Muscle layer of duodenum (tissue), 2 donors: ENCODE measurements around the gene PREB.
"Not testable (repeated sequence)": the region's sequence is repeated elsewhere in the genome, so short reads cannot be mapped to it uniquely, and the experiment has no call there.

Source experiments
- H3K27ac ChIP-seq: one replicate; pipeline ENCODE4 v1.7.0; 2013; ENCODE audit warnings: mild to moderate bottlenecking, low read length
- H3K27me3 ChIP-seq: one replicate; pipeline ENCODE4 v1.7.0; 2013; ENCODE audit warnings: low read depth, mild to moderate bottlenecking, control low read depth, low read length
- H3K36me3 ChIP-seq, 2 donors: one replicate each; pipeline ENCODE4 v1.7.0; 2013; ENCODE audit warnings: low read length in 2 of 2, control low read depth in 1 of 2, mild to moderate bottlenecking in 1 of 2; ENCODE audit not compliant: insufficient read depth in 2 of 2, control insufficient read depth in 1 of 2
- H3K4me1 ChIP-seq, 2 donors: one replicate each; pipeline ENCODE4 v1.7.0; 2013; ENCODE audit warnings: low read length in 2 of 2, mild to moderate bottlenecking in 2 of 2, control low read depth in 1 of 2, moderate library complexity in 1 of 2; ENCODE audit not compliant: insufficient read depth in 2 of 2, control insufficient read depth in 1 of 2
- H3K4me3 ChIP-seq, 2 donors: one replicate each; pipeline ENCODE4 v1.7.0; 2013; ENCODE audit warnings: low read length in 2 of 2, low read depth in 1 of 2, mild to moderate bottlenecking in 1 of 2
- H3K9me3 ChIP-seq, 2 donors: one replicate each; pipeline ENCODE4 v1.7.0; 2013; ENCODE audit warnings: low read length in 2 of 2, control low read depth in 1 of 2, mild to moderate bottlenecking in 1 of 2; ENCODE audit not compliant: control insufficient read depth in 1 of 2
- donor health status: healthy.

The PREB gene, protein sequence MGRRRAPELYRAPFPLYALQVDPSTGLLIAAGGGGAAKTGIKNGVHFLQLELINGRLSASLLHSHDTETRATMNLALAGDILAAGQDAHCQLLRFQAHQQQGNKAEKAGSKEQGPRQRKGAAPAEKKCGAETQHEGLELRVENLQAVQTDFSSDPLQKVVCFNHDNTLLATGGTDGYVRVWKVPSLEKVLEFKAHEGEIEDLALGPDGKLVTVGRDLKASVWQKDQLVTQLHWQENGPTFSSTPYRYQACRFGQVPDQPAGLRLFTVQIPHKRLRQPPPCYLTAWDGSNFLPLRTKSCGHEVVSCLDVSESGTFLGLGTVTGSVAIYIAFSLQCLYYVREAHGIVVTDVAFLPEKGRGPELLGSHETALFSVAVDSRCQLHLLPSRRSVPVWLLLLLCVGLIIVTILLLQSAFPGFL

DNA sequence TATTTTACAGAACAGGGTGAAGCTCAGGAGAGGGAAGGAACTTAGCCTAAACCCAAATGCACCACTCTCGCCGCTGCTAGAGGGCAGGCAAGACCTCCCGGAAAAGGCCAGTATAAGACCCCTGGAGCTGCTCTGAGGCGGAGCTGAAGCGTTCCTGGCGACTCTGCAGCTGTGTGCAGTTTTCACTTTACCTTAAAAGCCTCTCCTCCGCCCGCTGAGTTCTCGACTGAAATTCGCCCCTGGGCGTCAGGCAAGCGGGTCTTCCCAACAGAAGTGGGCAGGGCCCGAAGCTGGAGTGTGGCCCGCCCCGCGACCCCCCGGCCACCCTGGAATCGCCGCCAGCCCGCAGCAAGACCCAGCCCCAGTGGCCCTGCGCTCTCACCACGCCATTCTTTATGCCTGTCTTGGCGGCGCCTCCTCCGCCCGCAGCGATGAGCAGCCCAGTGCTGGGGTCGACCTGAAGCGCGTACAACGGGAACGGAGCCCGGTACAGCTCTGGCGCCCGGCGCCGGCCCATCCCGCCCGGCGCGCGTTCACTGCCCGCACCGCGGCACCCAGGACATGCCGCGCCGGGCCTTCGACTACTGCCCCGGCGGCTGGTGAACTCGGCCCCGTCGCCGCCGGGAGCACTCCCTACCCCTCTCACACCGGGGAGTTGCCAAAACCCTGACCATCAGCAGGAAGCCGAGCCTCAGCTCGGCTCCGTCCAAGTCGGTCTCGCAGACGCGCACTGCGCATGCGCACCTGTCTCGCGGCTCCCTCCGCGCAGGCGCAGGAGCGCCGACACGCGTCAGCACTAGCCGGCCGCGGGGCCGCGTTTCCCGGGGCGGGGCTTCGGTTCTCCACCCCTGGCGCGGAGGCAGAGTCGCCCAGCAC lies at the start of gene PREB:
PREB (minus strand) TSS at position 732 of the 876 bp plus-strand sequence; CDS start at position 517, 215 bp downstream.
- H3K27ac ChIP-seq, result peak within 1 kb of the TSS; percentile 39
- H3K36me3 ChIP-seq, result peaks cover 22 to 34% of the 10 kb centered on the region in 2 donors
- no peaks in the 10 kb centered on the region for H3K27me3 ChIP-seq
- peak within 1 kb of the TSS; percentile 81 to 95 for H3K4me3 ChIP-seq
- no peaks in the 10 kb centered on the region for H3K9me3 ChIP-seq
- peaks cover 13 to 18% of the 10 kb centered on the region in 2 donors for H3K4me1 ChIP-seq

DNA sequence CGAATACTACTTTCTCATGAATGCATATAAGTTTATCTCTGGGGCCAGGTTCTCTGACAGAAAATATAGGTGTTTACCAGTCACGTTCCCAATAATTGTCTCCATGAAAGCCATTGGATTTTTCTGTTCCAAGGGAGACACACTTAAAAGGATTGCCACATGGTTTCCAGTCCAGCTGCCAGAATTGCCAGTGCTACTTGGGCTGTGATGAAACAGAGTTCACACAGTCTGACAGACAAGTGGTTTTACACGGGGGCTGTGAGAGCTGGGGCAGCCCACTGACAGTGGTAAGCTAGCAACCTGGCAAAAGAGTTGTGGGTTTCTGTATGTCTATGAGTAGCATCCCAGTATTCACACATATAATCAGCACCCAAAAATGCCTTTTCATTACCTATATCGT lies 49.7 kb upstream of the PREB start:
- H3K27ac ChIP-seq, result no peak overlapping the region

DNA sequence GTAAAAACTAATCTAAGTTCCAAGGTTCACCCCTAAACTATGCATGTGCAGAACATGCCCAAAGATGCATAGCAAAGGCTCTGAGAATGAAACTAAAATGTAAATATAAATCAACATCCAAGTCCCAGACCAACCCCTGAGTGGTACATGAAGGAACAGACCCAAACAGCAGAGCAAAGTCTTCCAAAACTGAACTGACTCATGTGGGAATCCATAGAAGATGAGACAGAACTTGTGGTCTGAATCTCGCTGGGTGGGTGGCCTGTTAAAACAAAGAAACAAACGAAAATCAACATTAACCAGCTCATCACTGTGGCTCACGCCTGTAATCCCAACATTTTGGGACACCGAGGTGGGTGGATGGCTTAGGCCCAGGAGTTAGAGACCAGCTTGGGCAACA lies 47.9 kb upstream of the PREB start:
- Histone ChIP-seq H3K36me3 (peaks cover 0 to 9% of the 10 kb centered on the region in 2 donors), H3K4me1 (no peaks in the 10 kb centered on the region), H3K4me3 (no peak overlapping the region), H3K27ac (no peak overlapping the region), H3K9me3 (no peaks in the 10 kb centered on the region), H3K27me3 (no peaks in the 10 kb centered on the region)

More for the DNA sequence above, 49.7 kb upstream of the PREB start:
- H3K36me3 ChIP-seq, result peaks cover 0 to 9% of the 10 kb centered on the region in 2 donors
- no peaks in the 10 kb centered on the region for H3K27me3 ChIP-seq
- H3K9me3 ChIP-seq, result no peaks in the 10 kb centered on the region
- H3K4me1 ChIP-seq, result no peaks in the 10 kb centered on the region
- H3K4me3 ChIP-seq, result no peak overlapping the region

DNA sequence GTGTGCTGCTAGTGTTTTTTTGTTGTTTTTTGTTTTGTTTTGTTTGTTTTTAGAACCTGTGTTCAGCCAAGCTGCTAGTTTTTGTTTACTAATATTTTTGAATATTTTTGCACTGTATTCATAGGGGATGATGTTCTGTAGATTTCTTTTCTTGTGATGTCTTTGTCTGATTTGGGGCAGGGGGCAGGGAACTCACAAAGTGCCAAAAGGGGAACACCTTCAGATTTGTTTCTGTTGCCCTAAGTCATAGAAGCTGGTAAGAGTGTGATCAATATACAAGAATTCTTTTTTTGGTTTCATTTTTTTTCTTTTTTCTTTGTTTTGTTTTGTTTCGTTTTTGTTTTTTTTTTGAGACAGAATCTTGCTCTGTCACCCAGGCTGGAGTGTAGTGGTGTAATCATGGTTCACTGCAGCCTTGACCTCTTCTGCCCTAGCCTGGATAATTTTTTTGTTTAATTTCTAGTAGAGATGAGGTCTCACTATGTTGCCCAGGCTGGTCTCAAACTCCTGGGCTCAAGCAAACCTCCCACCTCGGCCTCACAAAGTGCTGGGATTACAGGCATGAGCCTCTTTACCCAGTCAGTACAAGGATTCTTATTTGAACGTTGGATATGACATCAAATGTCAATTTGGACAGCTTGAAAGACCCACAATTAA lies 45.0 kb upstream of the PREB start:
- H3K4me1 ChIP-seq, result no peaks in the 10 kb centered on the region
- no peaks in the 10 kb centered on the region for H3K9me3 ChIP-seq
- H3K27me3 ChIP-seq, result no peaks in the 10 kb centered on the region
- peaks cover 0 to 6% of the 10 kb centered on the region in 2 donors for H3K36me3 ChIP-seq
- no peak overlapping the region for H3K27ac ChIP-seq
- H3K4me3 ChIP-seq, result no peak overlapping the region

DNA sequence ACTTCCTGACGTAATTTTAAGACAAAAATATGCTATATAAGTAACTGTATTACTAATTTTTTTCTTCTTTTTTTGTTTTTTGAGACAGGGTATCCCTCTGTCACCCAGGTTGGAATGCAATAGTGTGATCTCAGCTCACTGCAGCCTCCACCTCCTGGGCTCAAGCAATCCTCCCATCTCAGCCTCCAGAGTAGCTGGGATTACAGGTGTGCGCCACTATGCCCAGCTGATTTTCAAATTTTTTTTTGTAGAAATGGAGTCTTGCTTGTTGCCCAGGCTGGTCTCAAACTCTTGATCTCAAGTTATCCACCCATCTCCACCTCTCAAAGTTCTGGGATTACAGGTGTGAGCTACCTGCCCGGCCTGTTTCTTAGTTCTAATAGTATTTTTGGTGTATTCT lies 44.0 kb upstream of the PREB start:
- H3K27me3 ChIP-seq, result no peaks in the 10 kb centered on the region
- H3K4me1 ChIP-seq, result no peaks in the 10 kb centered on the region
- H3K4me3 ChIP-seq, result no peak overlapping the region
- no peak overlapping the region for H3K27ac ChIP-seq
- H3K36me3 ChIP-seq, result peaks cover 0 to 6% of the 10 kb centered on the region in 2 donors
- H3K9me3 ChIP-seq, result no peaks in the 10 kb centered on the region

DNA sequence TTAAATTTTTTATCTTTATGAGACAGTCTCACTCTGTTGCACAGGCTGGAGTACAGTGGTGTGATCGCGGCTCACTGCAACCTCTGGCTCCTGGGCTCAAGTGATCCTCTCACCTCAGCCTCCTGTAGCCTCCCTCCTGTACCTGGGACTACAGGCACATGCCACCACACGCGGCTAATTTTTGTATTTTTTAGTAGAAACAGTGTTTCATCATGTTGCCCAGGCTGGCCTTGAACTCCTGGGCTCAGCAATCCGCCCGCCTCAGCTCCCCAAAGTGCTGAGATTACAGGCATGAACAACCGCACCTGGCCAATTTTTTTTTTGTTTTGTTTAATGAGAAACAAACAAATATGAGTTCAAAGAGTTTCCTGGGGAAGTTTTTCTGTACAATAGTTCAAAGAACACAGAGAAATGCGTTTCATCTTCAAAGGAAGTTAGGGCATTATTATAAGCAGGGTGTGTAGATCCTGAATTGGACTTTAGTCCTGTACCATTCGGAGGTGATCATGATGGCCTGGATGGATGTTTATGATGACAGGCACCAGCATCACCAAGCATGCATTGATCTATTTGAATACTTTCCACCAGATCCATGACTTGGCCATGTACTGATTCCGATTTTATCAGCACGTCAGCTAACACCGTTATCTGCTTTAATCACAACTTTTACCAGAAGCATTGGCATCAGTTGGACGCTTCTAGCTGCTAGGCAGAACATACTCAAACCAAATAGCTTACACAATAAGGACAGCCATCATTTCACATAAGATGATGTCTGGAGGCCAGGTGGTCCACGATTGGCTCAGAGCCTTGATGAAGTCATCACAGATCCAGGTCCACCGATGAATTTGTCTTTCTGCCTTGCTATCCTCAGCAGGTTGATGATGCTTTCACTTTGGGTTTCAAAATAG lies 43.3 kb upstream of the PREB start:
- Histone ChIP-seq H3K4me3 (no peak overlapping the region), H3K27ac (no peak overlapping the region), H3K36me3 (peaks cover 0 to 6% of the 10 kb centered on the region in 2 donors), H3K4me1 (no peaks in the 10 kb centered on the region), H3K9me3 (no peaks in the 10 kb centered on the region), H3K27me3 (no peaks in the 10 kb centered on the region)

DNA sequence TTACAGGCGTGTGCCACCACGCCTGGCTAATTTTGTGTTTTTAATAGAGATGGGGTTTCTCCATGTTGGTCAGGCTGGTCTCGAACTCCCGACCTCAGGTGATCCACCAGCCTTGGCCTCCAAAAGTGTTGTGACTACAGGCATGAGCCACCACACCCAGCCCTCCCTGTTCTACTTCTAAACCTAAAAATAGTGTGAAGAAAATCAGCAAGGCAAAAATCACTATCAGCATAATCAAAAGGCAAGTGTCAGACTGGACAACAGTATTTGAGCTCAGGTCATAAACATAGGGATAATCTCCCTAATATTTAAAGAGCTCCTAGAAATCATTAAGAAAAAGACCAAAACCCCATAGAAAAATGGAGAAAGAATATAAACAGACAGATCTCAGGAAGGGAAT lies 41.3 kb upstream of the PREB start:
- H3K4me3 ChIP-seq, H3K4me1 ChIP-seq, H3K27ac ChIP-seq, H3K36me3 ChIP-seq, H3K27me3 ChIP-seq, H3K9me3 ChIP-seq: not testable (repeated sequence)

DNA sequence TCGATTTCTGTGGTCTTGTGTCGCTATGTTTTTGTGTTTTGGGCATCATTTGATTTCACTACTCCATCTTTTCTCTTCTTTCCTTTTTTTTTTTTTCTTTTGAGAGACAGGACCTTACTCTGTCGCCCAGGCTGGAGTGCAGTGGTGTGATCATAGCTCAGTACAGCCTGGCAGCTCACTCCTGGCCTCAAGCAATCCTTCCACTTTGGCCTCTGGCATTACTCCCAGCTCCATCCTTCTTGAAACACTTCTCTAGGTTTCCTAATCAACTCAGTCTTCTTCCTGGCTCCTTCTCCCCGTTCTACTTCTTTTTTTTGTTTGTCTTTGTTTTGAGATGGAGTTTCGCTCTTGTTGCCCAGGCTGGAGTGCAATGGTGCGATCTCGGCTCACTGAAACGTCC lies 40.9 kb upstream of the PREB start:
- Histone ChIP-seq H3K36me3 (no peaks in the 10 kb centered on the region), H3K27ac (no peak overlapping the region), H3K27me3 (no peaks in the 10 kb centered on the region), H3K9me3 (no peaks in the 10 kb centered on the region), H3K4me1 (no peaks in the 10 kb centered on the region), H3K4me3 (no peak overlapping the region)

DNA sequence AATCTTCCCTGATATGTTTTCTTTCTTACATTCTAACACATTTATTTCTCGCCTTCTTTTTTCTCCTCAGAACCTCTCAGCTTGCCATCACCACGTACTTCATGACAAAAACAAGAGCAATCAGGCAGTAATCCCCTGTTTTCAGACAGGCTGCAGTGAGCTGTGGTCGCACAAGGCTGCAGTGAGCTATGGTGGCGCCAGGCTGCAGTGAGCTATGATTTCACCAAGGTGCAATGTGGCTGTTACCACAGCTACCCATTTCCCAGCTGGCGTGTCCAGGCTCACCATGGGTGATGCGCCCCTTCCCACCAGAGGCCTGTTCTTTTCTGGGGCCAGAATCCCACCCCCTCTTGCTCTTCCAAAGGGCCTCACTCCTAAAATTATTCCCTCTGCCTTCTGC lies 40.2 kb upstream of the PREB start:
- no peak overlapping the region for H3K4me3 ChIP-seq
- H3K27ac ChIP-seq, result no peak overlapping the region
- H3K4me1 ChIP-seq, result peaks cover 0 to 3% of the 10 kb centered on the region in 2 donors
- H3K36me3 ChIP-seq, result no peaks in the 10 kb centered on the region
- no peaks in the 10 kb centered on the region for H3K27me3 ChIP-seq
- no peaks in the 10 kb centered on the region for H3K9me3 ChIP-seq

DNA sequence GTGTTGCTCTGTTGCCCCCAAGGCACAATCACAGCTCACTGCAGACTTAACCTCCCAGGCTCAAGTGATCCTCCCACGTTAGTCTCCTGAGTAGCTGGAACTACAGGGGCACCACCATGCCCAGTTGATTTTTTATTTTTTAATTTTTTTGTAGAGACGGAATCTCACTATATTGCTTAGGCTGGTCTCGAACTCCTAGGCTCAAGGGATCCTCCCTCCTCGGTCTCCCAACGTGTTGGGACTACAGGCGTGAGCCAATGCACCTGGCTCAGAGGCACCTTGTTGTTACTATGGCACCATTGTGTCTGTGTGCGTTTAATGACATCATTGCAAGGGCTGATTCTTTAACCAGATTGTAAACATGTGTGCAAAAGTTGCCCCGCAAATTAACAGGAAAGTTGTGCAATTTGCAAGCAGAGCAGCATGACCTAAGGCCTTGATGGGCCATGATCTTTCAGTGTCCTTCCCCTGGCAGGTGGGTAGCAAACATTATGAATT lies 37.0 kb upstream of the PREB start:
- Histone ChIP-seq H3K27ac (no peak overlapping the region), H3K36me3 (no peaks in the 10 kb centered on the region), H3K4me3 (no peak overlapping the region), H3K9me3 (no peaks in the 10 kb centered on the region), H3K4me1 (peaks cover 0 to 3% of the 10 kb centered on the region in 2 donors), H3K27me3 (no peaks in the 10 kb centered on the region)
